GM12873 (cell line): ENCODE measurements around the gene EFNA5.

Source experiments
- CTCF ChIP-seq: IDR thresholded peaks from 2 replicates; pipeline ENCODE4 v1.5.1; 2012; ENCODE audit warnings: low read depth, mild to moderate bottlenecking, moderate library complexity, low read length, control low read depth; ENCODE audit not compliant: insufficient read depth; ENCODE audit errors: missing control alignments

Gene EFNA5

GRCh38 chr5:107337281-107337680, 333.5 kb downstream of the EFNA5 start:
- no peak for TF ChIP-seq CTCF

- no peak for TF ChIP-seq CTCF
Observed at GRCh38 chr5:107331882-107332281, 338.9 kb downstream of the EFNA5 start.

- no peak for TF ChIP-seq CTCF
Observed at GRCh38 chr5:107331312-107331711, 339.4 kb downstream of the EFNA5 start.

GRCh38 chr5:107330903-107331302, 339.8 kb downstream of the EFNA5 start:
- no peak for TF ChIP-seq CTCF

- TF ChIP-seq CTCF: no peak
Observed at GRCh38 chr5:107329850-107330249, 340.9 kb downstream of the EFNA5 start.
